Liver (tissue), 9 donors: ENCODE data around the gene LRRC4. TPM values are rescaled to one million over a fixed set of nuclear protein-coding genes. Genes with fewer than 3 reads are reported as not detected.

Experiments
- DNase-seq: peaks from one replicate; pipeline ENCODE4 v3.0.0-alpha.2; 2017; ENCODE audit warnings: low spot score
- H3K27ac ChIP-seq, 2 donors: one replicate each; pipeline ENCODE4 v1.7.0; 2013; ENCODE audit warnings: inconsistent platforms in 2 of 2, low read length in 2 of 2, control low read depth in 1 of 2, low read depth in 1 of 2, mild to moderate bottlenecking in 1 of 2
- H3K27me3 ChIP-seq, 4 donors: one replicate each; pipeline versions ENCODE4 v1.6.1 to v1.7.0; 2013; ENCODE audit warnings: low read length in 3 of 4, inconsistent platforms in 1 of 4, mild to moderate bottlenecking in 1 of 4, moderate library complexity in 1 of 4; ENCODE audit not compliant: control insufficient read depth in 4 of 4, insufficient read depth in 4 of 4
- H3K36me3 ChIP-seq, 4 donors: one replicate each; pipeline versions ENCODE4 v1.6.1 to v1.7.0; 2013; ENCODE audit warnings: low read length in 3 of 4, mild to moderate bottlenecking in 3 of 4, low read depth in 1 of 4, moderate library complexity in 1 of 4; ENCODE audit not compliant: control insufficient read depth in 4 of 4, insufficient read depth in 3 of 4
- H3K4me1 ChIP-seq, 4 donors: one replicate each; pipeline versions ENCODE4 v1.6.1 to v1.7.0; 2013; ENCODE audit warnings: low read length in 3 of 4, mild to moderate bottlenecking in 3 of 4, moderate library complexity in 1 of 4; ENCODE audit not compliant: control insufficient read depth in 4 of 4, insufficient read depth in 4 of 4
- H3K4me3 ChIP-seq, 3 donors: one replicate each; pipeline versions ENCODE4 v1.6.1 to v1.7.0; 2013; ENCODE audit warnings: low read length in 3 of 3, control low read depth in 1 of 3, low read depth in 1 of 3, mild to moderate bottlenecking in 1 of 3
- H3K9ac ChIP-seq, 2 donors: one replicate each; pipeline ENCODE4 v1.7.0; 2013; ENCODE audit warnings: low read length in 2 of 2, mild to moderate bottlenecking in 2 of 2, moderate library complexity in 2 of 2, control low read depth in 1 of 2, low read depth in 1 of 2
- H3K9me3 ChIP-seq, 4 donors: one replicate each; pipeline versions ENCODE4 v1.6.1 to v1.7.0; 2013; ENCODE audit warnings: low read length in 3 of 4; ENCODE audit not compliant: control insufficient read depth in 4 of 4
- EGR1 ChIP-seq, 2 donors: IDR thresholded peaks; 2 replicates each; pipeline ENCODE4 v1.6.1; 2016 to 2018; ENCODE audit warnings: antibody characterized with exemption in 2 of 2, low read depth in 2 of 2
- FOXA1 ChIP-seq: IDR thresholded peaks from 2 replicates; pipeline ENCODE4 v1.6.1; 2016; ENCODE audit warnings: antibody characterized with exemption
- FOXA2 ChIP-seq: IDR thresholded peaks from 2 replicates; pipeline ENCODE4 v1.6.1; 2016; ENCODE audit warnings: antibody characterized with exemption
- GABPA ChIP-seq, 2 donors: IDR thresholded peaks in 1 of 2; conservative IDR thresholded peaks in 1 of 2; 2 replicates each; pipeline ENCODE4 v1.6.1; 2016; ENCODE audit warnings: antibody characterized with exemption in 2 of 2, mild to moderate bottlenecking in 1 of 2, moderate library complexity in 1 of 2
- HNF4A ChIP-seq, 2 donors: conservative IDR thresholded peaks; 2 replicates each; pipeline ENCODE4 v1.6.1; 2016; ENCODE audit warnings: antibody characterized with exemption in 2 of 2, mild to moderate bottlenecking in 2 of 2
- HNF4G ChIP-seq: IDR thresholded peaks from 2 replicates; pipeline ENCODE4 v1.6.1; 2016; ENCODE audit warnings: antibody characterized with exemption
- JUND ChIP-seq, 2 donors: IDR thresholded peaks; 2 replicates each; pipeline ENCODE4 v1.6.1; 2016; ENCODE audit warnings: antibody characterized with exemption in 2 of 2
- NR2F2 ChIP-seq: IDR thresholded peaks from 2 replicates; pipeline ENCODE4 v1.6.1; 2016; ENCODE audit warnings: antibody characterized with exemption
- RAD21 ChIP-seq, 2 donors: IDR thresholded peaks; 2 replicates each; pipeline ENCODE4 v1.6.1; 2016; ENCODE audit warnings: antibody characterized with exemption in 2 of 2, mild to moderate bottlenecking in 2 of 2
- RXRA ChIP-seq, 2 donors: IDR thresholded peaks; 2 replicates each; pipeline ENCODE4 v1.6.1; 2017 to 2018; ENCODE audit warnings: antibody characterized with exemption in 2 of 2, mild to moderate bottlenecking in 1 of 2
- SP1 ChIP-seq: IDR thresholded peaks from 2 replicates; pipeline ENCODE4 v1.6.1; 2018; ENCODE audit warnings: antibody characterized with exemption, mild to moderate bottlenecking
- TAF1 ChIP-seq: conservative IDR thresholded peaks from 2 replicates; pipeline ENCODE4 v1.6.1; 2016; ENCODE audit warnings: antibody characterized with exemption, mild to moderate bottlenecking
- YY1 ChIP-seq: IDR thresholded peaks from 2 replicates; pipeline ENCODE4 v1.6.1; 2016; ENCODE audit warnings: antibody characterized with exemption, mild to moderate bottlenecking
- ZBTB33 ChIP-seq: IDR thresholded peaks from 2 replicates; pipeline ENCODE4 v1.6.1; 2016; ENCODE audit warnings: antibody characterized with exemption
- WGBS: extraction: QIAGEN DNeasy Blood & Tissue Kit; methylation state at CpG from one replicate; pipeline ENCODE4 v1.1.7; 2013; 5-methylcytosine and 5-hydroxymethylcytosine counted together
- polyA plus RNA-seq, 2 donors: library from polyadenylated mRNA; stranded (reverse) in 1 of 2; unstranded in 1 of 2; fragments of 200-250 nt in 1 of 2; fragments of >200 nt in 1 of 2; fragmentation: Nextera tagmentation in 1 of 2; extraction: Ambion mirVana in 1 of 2; gene quantifications; one replicate each; pipeline versions ENCODE4 v1.2.1 to v1.2.3, GENCODE V29; 2013 to 2015
- total RNA-seq, 2 donors: library from RNA; depleted of rRNA; stranded (reverse); fragments of >200 nt; gene quantifications; one replicate each; pipeline ENCODE4 v1.2.3, GENCODE V29; 2014
- TF ChIP-seq, protein P1 (sequence below): IDR thresholded peaks from 2 replicates; pipeline ENCODE4 v1.6.1; 2016; ENCODE audit warnings: antibody characterized with exemption, mild to moderate bottlenecking
- TF ChIP-seq, protein P2 (sequence below): IDR thresholded peaks from 2 replicates; pipeline ENCODE4 v1.6.1; 2016; ENCODE audit warnings: antibody characterized with exemption
- TF ChIP-seq, protein P3 (sequence below): IDR thresholded peaks from 2 replicates; pipeline ENCODE4 v1.6.1; 2016; ENCODE audit warnings: antibody characterized with exemption
- TF ChIP-seq, protein P4 (sequence below): fragments of 150-350 bp; IDR thresholded peaks from 2 replicates; pipeline ENCODE4 v1.5.1; 2017; ENCODE audit warnings: improper control_type of control experiment, low read depth, low read length; ENCODE audit not compliant: missing input control
- donor health status: healthy.
- donor health status: healthy.
- donor health status: healthy.
- donor health status: healthy.
- donor health status: healthy.

The LRRC4 gene
- total and polyA plus RNA-seq, 4 donors = 0.54 to 2.7 (median 1.2) TPM

GRCh38 chr7:128037880-128038619, 6.8 kb upstream of the LRRC4 start:
- TF ChIP-seq SP1 = no peak
- TF ChIP-seq ZBTB33 = no peak
- no peak for TF ChIP-seq GABPA (IDR thresholded peaks at IDR 0.05 in 1 of 2, conservative IDR thresholded peaks at IDR 0.05 in 1 of 2)
- no peak for TF ChIP-seq RXRA (IDR thresholded peaks at IDR 0.05)
- TF ChIP-seq RAD21 (IDR thresholded peaks at IDR 0.05) = no peak
- no peak for TF ChIP-seq HNF4G
- TF ChIP-seq, protein P1, sequence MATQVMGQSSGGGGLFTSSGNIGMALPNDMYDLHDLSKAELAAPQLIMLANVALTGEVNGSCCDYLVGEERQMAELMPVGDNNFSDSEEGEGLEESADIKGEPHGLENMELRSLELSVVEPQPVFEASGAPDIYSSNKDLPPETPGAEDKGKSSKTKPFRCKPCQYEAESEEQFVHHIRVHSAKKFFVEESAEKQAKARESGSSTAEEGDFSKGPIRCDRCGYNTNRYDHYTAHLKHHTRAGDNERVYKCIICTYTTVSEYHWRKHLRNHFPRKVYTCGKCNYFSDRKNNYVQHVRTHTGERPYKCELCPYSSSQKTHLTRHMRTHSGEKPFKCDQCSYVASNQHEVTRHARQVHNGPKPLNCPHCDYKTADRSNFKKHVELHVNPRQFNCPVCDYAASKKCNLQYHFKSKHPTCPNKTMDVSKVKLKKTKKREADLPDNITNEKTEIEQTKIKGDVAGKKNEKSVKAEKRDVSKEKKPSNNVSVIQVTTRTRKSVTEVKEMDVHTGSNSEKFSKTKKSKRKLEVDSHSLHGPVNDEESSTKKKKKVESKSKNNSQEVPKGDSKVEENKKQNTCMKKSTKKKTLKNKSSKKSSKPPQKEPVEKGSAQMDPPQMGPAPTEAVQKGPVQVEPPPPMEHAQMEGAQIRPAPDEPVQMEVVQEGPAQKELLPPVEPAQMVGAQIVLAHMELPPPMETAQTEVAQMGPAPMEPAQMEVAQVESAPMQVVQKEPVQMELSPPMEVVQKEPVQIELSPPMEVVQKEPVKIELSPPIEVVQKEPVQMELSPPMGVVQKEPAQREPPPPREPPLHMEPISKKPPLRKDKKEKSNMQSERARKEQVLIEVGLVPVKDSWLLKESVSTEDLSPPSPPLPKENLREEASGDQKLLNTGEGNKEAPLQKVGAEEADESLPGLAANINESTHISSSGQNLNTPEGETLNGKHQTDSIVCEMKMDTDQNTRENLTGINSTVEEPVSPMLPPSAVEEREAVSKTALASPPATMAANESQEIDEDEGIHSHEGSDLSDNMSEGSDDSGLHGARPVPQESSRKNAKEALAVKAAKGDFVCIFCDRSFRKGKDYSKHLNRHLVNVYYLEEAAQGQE = no peak
- TF ChIP-seq FOXA1 = no peak
- no peak for TF ChIP-seq NR2F2
- TF ChIP-seq TAF1 = no peak
- no peak for TF ChIP-seq FOXA2
- no peak for TF ChIP-seq YY1
- TF ChIP-seq, protein P2, sequence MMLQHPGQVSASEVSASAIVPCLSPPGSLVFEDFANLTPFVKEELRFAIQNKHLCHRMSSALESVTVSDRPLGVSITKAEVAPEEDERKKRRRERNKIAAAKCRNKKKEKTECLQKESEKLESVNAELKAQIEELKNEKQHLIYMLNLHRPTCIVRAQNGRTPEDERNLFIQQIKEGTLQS = no peak
- TF ChIP-seq, protein P3, sequence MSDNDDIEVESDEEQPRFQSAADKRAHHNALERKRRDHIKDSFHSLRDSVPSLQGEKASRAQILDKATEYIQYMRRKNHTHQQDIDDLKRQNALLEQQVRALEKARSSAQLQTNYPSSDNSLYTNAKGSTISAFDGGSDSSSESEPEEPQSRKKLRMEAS = no peak
- no peak for TF ChIP-seq JUND (IDR thresholded peaks at IDR 0.05)
- TF ChIP-seq, protein P4, sequence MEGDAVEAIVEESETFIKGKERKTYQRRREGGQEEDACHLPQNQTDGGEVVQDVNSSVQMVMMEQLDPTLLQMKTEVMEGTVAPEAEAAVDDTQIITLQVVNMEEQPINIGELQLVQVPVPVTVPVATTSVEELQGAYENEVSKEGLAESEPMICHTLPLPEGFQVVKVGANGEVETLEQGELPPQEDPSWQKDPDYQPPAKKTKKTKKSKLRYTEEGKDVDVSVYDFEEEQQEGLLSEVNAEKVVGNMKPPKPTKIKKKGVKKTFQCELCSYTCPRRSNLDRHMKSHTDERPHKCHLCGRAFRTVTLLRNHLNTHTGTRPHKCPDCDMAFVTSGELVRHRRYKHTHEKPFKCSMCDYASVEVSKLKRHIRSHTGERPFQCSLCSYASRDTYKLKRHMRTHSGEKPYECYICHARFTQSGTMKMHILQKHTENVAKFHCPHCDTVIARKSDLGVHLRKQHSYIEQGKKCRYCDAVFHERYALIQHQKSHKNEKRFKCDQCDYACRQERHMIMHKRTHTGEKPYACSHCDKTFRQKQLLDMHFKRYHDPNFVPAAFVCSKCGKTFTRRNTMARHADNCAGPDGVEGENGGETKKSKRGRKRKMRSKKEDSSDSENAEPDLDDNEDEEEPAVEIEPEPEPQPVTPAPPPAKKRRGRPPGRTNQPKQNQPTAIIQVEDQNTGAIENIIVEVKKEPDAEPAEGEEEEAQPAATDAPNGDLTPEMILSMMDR = no peak
- no peak for TF ChIP-seq EGR1 (IDR thresholded peaks at IDR 0.05; ENCODE audit: low read depth in 2 of 2)
- TF ChIP-seq HNF4A (conservative IDR thresholded peaks at IDR 0.05) = no peak
- H3K27ac ChIP-seq = no peak overlapping the region

More at GRCh38 chr7:128037880-128038619, 6.8 kb upstream of the LRRC4 start:
- Histone ChIP-seq H3K4me1 (peaks cover 0 to 3% (median 1%) of the 10 kb centered on the region in 4 donors), H3K27me3 (no peaks in the 10 kb centered on the region), H3K4me3 (no peak overlapping the region), H3K9me3 (no peaks in the 10 kb centered on the region), H3K36me3 (peaks cover 0 to 6% (median 3%) of the 10 kb centered on the region in 4 donors), H3K9ac (no peak overlapping the region)
- WGBS = 98% methylated on average over 8 of the region's 8 CpGs
- no peak for DNase-seq
